ENCODE measurements around the gene RHEB.
"Not testable (repeated sequence)": the region's sequence is repeated elsewhere in the genome, so short reads cannot be mapped to it uniquely, and the experiment has no call there.

Gene RHEB, protein sequence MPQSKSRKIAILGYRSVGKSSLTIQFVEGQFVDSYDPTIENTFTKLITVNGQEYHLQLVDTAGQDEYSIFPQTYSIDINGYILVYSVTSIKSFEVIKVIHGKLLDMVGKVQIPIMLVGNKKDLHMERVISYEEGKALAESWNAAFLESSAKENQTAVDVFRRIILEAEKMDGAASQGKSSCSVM

DNA sequence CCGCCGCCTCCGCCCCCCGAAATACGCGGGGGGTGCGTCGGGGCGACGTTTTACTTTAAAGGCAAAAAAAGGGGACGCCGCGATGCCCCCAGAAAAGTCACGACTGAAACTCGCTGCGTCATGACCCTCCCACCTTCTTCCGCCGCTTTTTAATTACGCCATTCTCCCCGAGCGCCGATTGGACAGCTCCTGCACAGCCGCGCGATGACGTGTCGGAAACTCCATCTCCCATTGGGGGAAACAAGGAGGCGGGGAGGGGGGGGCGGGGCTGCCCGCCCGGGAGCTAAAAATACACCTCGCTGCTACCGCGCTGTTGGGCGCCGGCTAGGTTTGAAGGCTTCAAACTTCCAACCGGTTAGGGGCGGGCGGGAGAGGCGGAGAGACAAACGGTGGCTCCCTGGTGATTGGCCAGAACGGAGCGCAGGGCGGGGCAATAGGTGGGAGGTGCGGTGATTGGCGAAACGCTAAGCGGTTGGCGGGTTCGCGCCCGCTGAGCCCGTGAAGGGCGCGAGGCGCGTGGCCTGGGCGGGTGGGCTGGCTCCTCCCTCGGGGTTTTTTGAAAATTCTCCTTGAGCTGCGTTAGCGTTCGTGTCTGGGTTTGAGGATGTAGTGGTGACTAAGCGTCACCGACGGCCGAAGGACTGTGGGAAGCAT is at the start of gene RHEB:
TSS of gene RHEB (minus strand) at position 131 of the 654 bp plus-strand sequence. CDS start 384 bp downstream, outside the sequence.
- DNase-seq (ENCODE audit: low spot score), result peak; percentile 98

DNA sequence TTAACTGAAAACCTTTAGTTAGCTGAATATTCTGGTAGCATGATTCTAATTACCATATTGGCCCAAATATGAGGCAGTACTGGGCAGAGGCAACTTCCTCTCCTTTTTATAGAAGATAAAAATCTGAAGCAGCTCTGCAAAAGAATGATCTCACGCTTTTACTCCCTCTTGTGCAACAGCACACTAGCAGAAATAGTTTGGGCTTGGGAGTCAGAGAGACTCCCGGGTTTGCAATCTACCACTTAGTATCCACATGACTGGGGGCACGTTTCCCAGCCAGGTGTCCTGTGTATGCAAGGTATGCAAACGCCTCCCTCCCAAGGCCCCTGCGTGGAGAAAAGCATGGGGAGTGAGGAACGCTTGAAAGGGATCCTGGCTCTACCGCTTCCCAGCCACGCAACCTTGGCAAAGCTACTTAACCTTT is 47.2 kb upstream of the RHEB start:
- DNase-seq (ENCODE audit: low spot score), result no peak

DNA sequence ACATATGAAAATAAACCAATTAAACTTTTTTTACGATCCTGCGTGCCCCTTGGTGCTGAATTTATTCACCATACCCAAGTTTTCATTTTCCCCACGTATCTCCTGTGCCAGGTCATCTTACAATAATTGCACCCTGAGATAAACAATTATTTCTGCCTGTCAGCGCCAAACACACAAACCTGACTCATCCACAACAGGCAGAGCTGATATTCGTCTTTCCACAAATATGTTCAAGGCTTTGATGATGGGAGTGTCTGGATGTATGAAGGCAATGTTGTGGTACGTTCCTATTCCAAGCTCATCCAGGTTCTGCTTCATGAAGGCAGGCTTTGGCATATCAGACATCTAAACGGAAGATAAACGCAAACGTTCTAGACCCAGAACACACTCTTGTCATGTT is 45.8 kb upstream of the RHEB start:
- no peak for DNase-seq (ENCODE audit: low spot score)

DNA sequence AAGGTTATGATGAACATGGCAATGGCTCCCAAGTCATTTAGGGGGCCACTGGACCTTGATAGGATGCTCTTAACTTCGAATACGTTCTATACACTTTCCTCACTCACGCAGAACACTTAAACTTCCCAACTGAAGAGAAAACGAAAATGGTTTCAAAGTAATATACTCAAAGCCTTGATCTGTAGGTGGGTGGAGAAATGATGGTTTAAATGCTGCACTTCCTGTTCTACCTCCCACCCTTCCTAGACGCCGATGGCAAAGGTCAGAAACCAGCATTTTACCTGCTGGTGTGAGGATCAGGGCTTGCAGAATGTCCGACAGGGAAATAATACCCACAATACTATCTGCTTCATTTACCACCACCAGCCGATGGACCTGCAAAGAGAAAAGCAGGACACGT is 40.5 kb upstream of the RHEB start:
- DNase-seq (ENCODE audit: low spot score), result no peak

DNA sequence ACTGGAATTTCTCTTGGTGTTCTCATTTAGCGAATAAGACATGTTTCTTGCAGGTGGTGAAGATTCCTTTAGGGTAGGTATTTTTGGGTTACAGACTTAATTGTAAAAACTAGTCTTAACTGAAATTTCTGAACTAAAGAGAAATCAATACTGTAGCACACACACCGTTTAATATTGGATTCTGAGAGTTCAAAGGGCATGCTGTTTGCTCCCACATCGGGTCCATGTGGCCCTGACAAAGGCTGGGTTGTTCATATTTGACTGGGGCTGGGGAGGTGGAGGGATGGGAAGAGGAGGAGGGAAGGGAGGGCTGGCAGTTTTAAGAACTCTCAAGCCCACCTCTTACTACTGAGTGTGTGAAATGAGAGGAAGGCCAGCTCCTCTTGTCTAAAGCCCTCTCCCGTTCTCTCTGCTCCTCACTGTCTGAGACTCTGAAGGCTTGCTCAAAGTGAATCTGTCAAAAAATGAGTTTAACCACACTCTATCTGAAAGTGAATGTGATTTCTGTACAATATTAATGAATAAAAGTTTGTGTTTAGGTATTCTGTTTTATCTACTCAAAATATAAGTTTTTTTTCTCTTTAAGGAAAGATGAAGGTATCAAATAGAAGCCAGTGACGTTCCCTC is 40.0 kb upstream of the RHEB start:
- no peak for DNase-seq (ENCODE audit: low spot score)

DNA sequence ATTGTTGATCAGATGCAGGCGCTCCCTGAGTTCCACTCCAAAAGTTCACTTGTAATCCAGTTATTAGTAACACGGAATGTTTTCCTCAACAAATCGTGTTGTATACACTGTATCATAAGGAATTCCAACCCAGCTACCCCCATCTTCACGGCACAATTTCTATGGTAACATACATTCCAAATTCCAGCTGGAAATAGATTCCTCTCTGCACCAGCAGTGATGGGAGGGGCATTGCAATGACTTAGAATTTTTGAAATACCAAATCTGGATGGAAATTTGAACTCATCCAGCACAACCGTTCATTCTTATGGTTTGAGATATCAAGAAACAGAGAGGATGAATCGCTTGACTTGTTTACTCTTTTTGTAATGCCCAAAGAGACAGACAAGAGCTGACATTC is 38.9 kb upstream of the RHEB start:
- DNase-seq (ENCODE audit: low spot score), result no peak

DNA sequence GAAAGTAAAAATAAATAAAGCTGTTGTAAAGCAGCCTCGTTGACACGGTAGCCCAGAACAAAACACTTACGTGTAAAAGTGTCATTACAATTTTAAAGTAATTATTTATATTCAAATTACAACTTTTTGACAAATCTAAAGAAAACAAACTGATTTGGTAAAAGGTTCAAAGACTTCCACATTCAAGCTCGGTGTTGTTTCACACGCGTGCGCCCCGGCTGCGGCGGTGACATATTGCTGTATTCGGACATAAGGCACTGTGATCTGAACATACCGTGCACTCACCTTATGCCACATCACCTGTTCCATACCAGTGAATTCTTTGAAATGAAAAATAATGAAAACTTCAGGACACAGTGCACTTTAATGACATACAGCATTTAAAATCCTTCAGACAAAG is 36.9 kb upstream of the RHEB start:
- DNase-seq (ENCODE audit: low spot score), result no peak

DNA sequence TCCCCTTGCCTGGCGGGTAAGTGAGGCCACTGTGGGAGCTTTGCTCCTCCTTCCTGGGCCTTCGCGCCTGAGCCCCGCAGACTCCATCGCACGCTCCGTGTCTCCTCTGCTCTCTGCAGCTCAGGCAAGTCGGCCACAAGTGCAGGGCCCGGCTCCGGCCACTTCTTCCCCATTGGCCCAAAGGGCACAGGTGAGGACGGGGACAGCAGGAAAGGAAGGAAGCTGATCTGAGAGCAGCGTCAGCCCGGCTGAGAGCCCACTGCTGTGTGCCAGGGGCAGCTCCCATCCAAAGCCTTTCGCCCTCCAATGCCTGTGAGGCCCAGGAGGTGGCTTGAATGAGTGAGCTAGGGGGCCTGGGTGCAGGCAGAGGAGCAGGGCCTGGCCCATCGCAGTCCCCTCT is 33.7 kb upstream of the RHEB start:
- DNase-seq (ENCODE audit: low spot score), result no peak

DNA sequence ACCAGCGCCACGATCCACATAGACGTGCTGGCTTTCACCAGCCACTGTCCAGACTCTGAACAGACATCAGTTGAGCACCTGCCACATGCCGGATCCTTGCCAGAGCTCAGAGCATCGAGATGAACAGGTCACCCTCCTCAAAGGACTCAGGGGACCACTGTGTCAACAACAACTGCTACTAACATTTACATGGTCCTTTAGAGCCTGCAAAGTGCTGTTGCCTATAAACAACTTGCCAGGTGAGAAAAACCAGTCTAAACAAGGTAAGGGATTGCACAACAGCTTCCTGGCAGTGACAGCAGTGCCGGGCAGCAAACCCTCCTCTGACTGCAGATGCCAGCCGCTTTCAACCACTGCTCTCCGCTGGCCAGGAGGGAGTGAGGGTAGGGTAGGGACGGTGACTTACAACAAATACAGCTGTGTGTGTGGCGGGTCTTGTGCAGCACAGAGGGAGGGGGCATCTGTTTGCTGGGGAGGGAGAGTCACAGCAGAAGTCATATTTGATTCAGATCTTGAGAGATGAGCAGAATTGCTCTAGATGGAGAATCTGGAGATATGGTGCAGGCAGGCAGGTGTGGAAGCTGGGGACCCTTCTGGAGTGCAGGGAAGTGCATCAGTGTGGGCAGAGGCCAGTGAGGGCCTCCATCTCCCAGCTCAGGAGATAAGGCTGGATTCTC is 32.8 kb upstream of the RHEB start:
- DNase-seq (ENCODE audit: low spot score), result no peak

DNA sequence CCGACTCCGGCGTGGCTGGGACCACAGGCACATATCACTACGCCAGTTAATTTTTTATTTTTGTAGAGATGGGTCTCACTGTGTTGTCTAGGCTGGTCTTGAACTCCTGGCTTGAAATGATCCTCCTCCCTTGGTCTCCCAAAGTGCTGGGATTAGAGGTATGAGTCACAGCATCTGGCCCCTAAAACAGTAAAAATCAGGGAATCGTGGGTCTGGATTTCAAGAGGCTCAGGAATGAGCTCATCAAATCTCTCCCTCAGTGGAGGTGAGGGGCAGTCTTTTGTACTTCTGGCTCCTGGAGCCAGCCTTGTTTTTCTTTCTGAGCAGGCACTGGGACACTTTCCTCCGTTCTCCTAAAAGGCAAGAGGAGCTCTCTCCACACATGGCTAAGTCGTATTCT is 32.1 kb upstream of the RHEB start:
- DNase-seq (ENCODE audit: low spot score), result no peak

DNA sequence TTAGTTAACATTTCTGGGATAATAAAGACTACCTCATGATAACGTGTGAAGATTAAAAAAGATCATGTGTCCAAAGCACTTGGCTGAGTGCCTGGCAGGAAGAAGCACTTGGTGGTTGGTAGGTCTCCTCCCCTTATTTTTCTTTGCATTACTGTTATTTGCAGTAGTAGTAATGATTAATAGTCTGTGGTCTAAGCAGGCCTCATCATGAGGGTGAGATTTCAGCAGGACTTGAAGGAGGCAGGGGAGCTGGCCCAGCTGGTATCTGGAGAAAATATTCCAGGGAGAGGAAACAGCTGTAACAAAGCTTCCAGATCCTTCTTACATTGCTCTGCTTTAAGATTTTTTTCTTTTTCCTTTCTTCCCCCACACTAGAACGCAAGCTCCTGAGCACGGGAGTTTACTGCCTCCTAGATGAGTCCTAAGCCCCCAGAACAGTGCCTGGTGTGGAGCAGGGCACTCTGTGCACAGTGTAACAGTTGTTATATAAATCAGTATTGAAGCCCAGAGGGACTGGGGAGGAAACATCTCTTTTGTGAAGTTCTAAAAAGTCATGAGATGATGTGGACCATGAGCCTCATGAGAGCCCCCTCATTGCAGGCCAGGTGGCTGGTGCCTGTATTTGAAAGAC is 31.1 kb upstream of the RHEB start:
- no peak for DNase-seq (ENCODE audit: low spot score)

DNA sequence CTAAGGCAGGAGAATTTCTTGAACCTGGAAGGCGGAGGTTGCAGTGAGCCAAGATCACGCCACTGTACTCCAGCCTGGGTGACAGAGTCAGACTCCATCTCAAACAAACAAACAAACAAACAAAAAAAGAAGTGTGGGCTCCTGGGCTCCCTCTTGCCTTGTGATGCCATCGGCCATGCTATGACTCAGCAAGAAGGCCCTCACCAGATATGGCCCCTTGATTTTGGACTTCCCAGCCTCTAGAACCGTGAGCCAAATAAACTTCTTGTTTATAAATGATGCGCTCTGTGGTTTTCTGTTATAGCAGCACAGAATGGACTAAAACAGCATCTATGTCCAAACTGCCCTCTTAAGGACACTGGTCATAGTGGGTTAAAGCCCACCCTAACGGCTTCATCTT is 29.9 kb upstream of the RHEB start:
- DNase-seq (ENCODE audit: low spot score), result no peak

DNA sequence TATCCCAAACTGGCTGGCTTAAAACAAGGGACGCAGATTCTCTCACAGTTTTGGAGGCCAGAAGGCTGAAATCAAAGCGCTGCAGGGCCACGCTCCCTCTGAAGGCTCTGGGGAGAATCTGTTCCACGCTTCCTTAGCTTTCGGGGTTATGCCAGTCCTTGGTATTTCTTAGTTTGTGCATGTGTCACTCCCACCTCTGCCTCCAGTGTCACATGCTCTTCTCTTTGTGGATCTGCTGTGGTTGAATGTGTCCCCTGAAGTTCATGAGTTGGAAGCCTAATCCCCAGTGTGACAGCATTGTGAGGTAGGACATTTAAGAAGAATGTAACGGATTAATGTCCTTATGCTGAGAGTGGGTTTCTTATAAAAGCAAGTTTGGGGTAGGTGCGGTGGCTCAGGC is 29.4 kb upstream of the RHEB start:
- no peak for DNase-seq (ENCODE audit: low spot score)

DNA sequence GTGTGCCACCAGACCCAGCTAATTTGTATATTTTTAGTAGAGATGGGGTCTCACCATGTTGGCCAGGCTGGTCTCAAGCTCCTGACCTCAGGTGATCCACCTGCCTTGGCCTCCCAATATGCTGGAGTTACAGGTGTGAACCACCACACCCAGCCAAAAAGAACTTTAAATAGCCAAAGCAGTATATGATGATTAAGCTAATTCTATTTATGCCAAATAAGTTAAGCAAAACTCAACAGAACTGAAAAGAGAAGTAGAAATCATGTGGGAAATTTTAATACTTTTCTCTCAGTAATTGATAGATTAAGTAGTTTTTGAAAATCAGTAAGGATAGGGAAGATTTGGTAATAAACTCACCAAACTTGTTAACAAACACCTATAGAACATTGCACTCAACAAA is 24.5 kb upstream of the RHEB start:
- DNase-seq (ENCODE audit: low spot score), result no peak

DNA sequence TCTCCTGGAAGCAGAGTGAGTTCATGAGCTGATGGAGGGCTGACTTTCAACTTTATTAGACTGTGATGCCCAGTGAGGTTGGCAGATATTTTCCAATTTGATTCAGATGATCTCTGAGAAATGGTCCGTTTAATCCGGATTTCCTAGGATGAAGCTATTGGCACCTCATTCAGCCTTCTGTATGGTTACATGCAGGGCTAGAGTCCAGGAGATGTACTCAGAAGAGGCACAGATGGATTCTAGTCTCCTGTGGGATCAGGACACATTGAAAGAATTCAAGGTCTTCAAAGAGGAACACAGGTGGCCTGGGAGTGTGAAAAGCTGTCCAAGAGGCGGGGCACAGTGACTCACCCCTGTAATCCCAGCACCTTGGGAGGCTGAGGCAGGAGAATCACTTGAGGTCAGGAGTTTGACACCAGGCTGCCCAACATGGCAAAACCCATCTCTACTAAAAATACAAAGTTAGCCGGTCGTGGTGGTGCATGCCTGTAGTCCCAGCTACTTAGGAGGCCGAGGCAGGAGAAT is 23.0 kb upstream of the RHEB start:
- DNase-seq (ENCODE audit: low spot score), result no peak

DNA sequence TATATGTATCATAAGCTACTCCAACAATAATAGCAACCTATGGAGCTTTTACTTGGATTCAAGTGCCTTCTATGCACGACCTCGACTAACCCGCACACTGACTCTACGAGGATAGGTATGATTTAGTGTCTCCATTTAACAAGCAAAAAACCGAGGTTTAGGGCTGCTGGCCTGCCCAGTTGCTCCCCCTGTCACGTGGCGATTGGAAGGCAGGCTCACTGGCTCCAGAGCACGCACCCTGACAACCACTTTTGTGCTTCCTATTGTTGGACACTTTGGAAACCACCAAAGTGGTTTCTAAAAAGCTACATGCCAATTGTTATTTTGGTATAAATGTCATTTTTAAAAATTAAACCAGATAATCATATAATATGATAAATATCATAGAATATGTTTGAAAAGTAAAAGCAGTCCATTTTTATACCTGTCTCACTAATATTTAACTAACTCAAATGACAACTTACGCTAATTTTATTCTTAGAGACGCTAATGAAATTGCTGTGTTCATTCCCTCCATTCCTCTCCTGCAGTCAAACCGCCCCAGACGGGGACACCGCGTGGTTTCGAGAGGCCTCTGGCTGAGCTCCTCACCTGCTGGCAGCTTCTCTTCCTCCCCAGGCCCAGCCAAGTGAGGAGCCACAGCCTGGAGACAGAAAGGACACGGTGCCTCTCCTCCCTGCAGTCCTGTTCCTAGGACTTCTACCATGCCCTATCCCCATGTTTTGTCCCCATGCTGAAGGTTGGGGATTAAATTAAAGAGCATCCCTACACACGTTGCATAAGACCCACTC is 22.2 kb upstream of the RHEB start:
- no peak for DNase-seq (ENCODE audit: low spot score)

DNA sequence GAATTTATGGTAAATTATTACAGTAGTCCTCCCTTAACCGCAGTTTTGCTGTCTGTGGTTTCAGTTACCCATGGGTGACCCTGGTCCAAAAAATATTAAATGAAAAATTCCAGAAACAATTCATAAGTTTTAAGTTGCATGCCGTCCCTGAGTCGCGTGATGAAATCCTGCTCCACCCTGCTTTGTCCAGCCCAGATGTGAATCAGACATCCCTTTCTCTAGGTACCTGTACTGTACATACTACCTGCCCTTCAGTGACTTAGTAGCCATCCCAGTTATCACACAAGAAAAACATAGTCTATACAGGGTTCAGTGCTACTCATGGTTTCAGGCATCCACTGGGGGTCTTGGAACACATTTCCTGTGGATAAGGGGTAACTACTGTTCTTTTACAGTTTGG is 20.5 kb upstream of the RHEB start:
- DNase-seq (ENCODE audit: low spot score), result no peak

DNA sequence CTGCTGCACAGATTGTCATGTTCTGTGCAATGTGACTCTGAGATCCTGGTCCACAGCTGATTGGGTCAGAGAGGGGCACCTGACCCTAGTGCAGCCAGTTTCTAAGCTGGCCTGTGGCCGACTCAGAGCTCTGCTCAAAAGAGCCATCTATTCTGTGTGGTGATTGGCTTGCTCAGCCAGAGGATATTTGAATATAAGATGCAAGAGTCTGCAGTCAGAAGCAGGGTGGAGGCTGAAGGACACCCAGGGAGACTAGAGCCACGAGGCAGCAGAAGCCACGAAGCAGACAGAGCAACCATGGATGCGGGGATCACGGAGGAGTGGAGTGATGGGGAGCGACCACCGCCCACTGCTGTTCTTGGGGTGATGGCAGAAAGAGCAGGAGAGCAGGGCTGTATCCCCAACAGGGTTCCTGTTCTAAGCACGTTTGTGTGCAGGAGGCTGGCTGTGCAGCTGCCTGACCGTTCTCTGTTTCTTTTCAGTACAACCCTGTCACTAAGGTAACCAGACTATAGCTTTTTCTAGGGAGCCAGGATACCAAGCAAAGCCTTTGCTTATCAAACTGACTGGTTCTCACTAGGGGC is 19.5 kb upstream of the RHEB start:
- DNase-seq (ENCODE audit: low spot score), result peak; percentile 80

DNA sequence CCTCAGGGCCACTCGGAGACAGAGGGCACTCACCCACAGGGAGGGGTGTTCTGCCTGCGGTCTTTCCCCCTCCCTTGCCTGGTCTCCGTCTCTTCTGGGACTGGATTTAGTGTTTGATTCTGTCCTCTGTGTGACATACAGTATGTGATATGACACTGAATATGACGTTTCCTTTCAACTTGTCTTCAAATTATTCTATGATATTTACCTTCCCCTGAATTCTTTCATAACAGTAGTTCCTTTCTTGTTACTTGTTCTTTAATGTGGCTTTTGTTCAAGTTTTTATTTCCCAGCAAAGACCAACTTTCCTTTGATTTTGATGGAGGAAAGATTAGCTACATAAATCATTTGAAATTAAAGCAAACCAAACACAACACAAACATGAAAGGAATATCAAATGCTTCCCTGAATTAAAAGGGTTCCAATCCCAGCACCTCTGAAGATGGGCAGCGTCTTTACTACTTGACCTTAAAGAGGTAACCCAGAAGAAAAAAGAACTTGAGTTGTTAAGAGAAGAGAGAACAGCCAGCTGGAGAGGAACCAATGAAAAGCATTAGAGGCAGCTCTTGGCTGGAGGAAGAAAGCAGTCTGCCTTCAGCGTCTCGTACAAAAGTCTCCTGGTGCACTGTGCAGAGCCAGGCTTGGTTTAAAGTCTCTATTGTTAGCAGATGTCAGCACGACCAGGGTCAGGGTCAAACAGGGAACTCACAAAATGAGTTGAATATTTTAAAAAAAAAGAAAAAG is 18.3 kb upstream of the RHEB start:
- DNase-seq (ENCODE audit: low spot score), result peak; percentile 81

DNA sequence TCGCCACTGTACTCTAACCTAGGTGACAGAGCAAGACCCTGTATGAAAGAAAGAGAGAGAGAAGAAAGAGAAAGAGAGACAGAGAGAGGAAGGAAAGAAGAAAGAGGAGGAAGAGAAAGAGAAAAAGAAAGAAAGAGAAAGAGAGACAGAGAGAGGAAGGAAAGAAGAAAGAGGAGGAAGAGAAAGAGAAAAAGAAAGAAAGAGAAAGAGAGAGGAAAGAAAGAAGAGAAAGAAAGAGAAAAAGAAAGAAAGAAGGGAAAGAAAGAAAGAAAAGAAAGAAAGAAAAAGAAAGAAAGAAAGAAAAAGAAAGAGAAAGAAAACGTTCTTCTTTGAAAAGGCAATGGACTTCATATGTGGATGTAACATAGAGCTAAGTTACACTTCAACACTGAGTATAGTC is 16.5 kb upstream of the RHEB start:
- DNase-seq (ENCODE audit: low spot score), result not testable (repeated sequence)

Measured in Ammon's horn (tissue), 1 donor.